GM12891 (cell line): ENCODE measurements around the gene KCNH5.

Source experiments
- POLR2A ChIP-seq: IDR thresholded peaks from 2 replicates; pipeline ENCODE4 v1.6.1; 2011; ENCODE audit warnings: low read depth, low read length, control low read depth
- POLR2AphosphoS5 ChIP-seq: IDR thresholded peaks from 2 replicates; pipeline ENCODE4 v1.6.1; 2011; ENCODE audit warnings: low read depth, low read length, control low read depth
- POU2F2 ChIP-seq: IDR thresholded peaks from 2 replicates; pipeline ENCODE4 v1.6.1; 2011; ENCODE audit warnings: low read depth, mild to moderate bottlenecking, control low read depth, low read length, moderate library complexity
- SPI1 ChIP-seq: IDR thresholded peaks from 2 replicates; pipeline ENCODE4 v1.6.1; 2011; ENCODE audit warnings: low read depth, low read length, control low read depth
- TAF1 ChIP-seq: IDR thresholded peaks from 2 replicates; pipeline ENCODE4 v1.6.1; 2011; ENCODE audit warnings: low read depth, low read length, control low read depth

DNA sequence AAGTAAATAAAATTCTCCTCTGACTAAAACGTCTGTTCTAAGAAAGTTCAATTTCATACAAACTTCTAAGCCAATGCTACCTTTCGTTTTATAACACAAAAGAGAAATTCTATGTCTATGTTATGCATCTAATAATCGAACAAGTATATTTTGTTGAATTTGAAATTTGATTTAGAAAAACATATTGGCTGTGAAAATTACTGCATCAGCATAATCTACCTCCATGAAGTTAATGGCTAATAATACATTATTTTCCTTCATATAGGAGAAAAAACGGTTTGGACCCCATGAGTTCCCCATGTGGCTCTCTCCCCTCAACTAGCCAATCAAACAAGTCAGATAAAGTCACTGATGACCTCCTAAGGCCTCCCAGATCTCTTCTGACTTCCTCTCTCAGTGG lies 106.5 kb downstream of the KCNH5 start:
- TF ChIP-seq POLR2A: no peak
- no peak for TF ChIP-seq POLR2AphosphoS5
- TF ChIP-seq TAF1: no peak
- no peak for TF ChIP-seq SPI1
- no peak for TF ChIP-seq POU2F2
